IMR-90 (cell line): ENCODE measurements around the gene ELFN2. TPM values are rescaled to one million over a fixed set of nuclear protein-coding genes. Genes with fewer than 3 reads are reported as not detected.

Source experiments
- ATAC-seq: fragments of 200-7000 bp; cut with Tn5 transposase; 2 replicates; pipeline ENCODE4 v1.9.1; 2020; ENCODE audit warnings: low read depth, mild to moderate bottlenecking, moderate library complexity
- BruUV-seq: library from RNA; stranded (reverse); fragments of 400-500 nt; replicated peaks from 2 replicates; lab custom pipeline; 2021; lab: Mats Ljungman, UMichigan
- CTCF ChIA-PET: fragments of 300-600 bp; formaldehyde crosslinking; extraction: SDS; loops from one replicate; lab custom pipeline; 2021; ENCODE audit warnings: antibody characterized with exemption; lab: Yijun Ruan, JAX
- POLR2A ChIA-PET: fragments of 300-600 bp; sonication (Branson Sonifier 250); formaldehyde crosslinking; loops from one replicate; lab custom pipeline; 2022; ENCODE audit warnings: antibody characterized with exemption; ENCODE audit not compliant: unreplicated experiment; lab: Charles Lee
- DNase-seq: peaks from one replicate; pipeline ENCODE4 v3.0.0; 2013
- H2AFZ ChIP-seq: replicated peaks from 2 replicates; pipeline ENCODE3; 2013; ENCODE audit warnings: low read length, mild to moderate bottlenecking; ENCODE audit not compliant: poor library complexity
- H2AK5ac ChIP-seq: 2 replicates; pipeline ENCODE4 v1.6.1; 2013; ENCODE audit warnings: low read depth, low read length, inconsistent platforms
- H2AK9ac ChIP-seq: replicated peaks from 2 replicates; pipeline ENCODE3; 2013; ENCODE audit warnings: mild to moderate bottlenecking, low read depth, low read length, moderate library complexity; ENCODE audit not compliant: poor library complexity
- H2BK120ac ChIP-seq: 2 replicates; pipeline ENCODE4 v1.6.1; 2013; ENCODE audit warnings: low read depth, low read length, inconsistent platforms
- H2BK15ac ChIP-seq: 3 replicates; pipeline ENCODE4 v1.6.1; 2013; ENCODE audit warnings: low read depth, low read length, inconsistent platforms
- H2BK20ac ChIP-seq: 2 replicates; pipeline ENCODE4 v1.6.1; 2013; ENCODE audit warnings: low read depth, mild to moderate bottlenecking, inconsistent platforms, low read length, moderate library complexity
- H2BK5ac ChIP-seq: 2 replicates; pipeline ENCODE4 v1.6.1; 2013; ENCODE audit warnings: mild to moderate bottlenecking, low read depth, low read length, inconsistent platforms; ENCODE audit not compliant: poor library complexity, severe bottlenecking
- H3K14ac ChIP-seq: replicated peaks from 2 replicates; pipeline ENCODE4 v1.6.1; 2013; ENCODE audit warnings: low read depth, low read length, inconsistent platforms
- H3K18ac ChIP-seq: 2 replicates; pipeline ENCODE4 v1.6.1; 2013; ENCODE audit warnings: low read depth, low read length, control low read depth
- H3K23ac ChIP-seq: 2 replicates; pipeline ENCODE4 v1.6.1; 2013; ENCODE audit warnings: low read depth, low read length, inconsistent platforms
- H3K27ac ChIP-seq: 2 replicates; pipeline ENCODE4 v1.5.1; 2013; ENCODE audit warnings: mild to moderate bottlenecking, control low read depth, low read length; ENCODE audit not compliant: insufficient read depth
- H3K27me3 ChIP-seq: 2 replicates; pipeline ENCODE4 v1.6.1; 2013; ENCODE audit warnings: low read length; ENCODE audit not compliant: control insufficient read depth, insufficient read depth
- H3K36me3 ChIP-seq: 2 replicates; pipeline ENCODE4 v1.6.1; 2013; ENCODE audit warnings: low read length, mixed read lengths; ENCODE audit not compliant: control insufficient read depth, insufficient read depth
- H3K4ac ChIP-seq: 2 replicates; pipeline ENCODE4 v1.6.1; 2013; ENCODE audit warnings: low read depth, low read length, inconsistent platforms
- H3K4me1 ChIP-seq: 2 replicates; pipeline ENCODE4 v1.6.1; 2013; ENCODE audit warnings: low read length, mixed read lengths; ENCODE audit not compliant: control insufficient read depth, insufficient read depth
- H3K4me2 ChIP-seq: 2 replicates; pipeline ENCODE4 v1.6.1; 2013; ENCODE audit warnings: low read depth, mild to moderate bottlenecking, control low read depth, low read length, moderate library complexity
- H3K4me3 ChIP-seq: 2 replicates; pipeline ENCODE4 v1.5.1; 2013; ENCODE audit warnings: low read depth, mild to moderate bottlenecking, control low read depth, low read length, moderate library complexity; ENCODE audit not compliant: insufficient read depth
- H3K56ac ChIP-seq: 2 replicates; pipeline ENCODE4 v1.6.1; 2013; ENCODE audit warnings: low read length, inconsistent platforms; ENCODE audit not compliant: insufficient read depth; ENCODE audit errors: extremely low read depth
- H3K79me1 ChIP-seq, 2 experiments: 2 replicates each; pipeline ENCODE4 v1.6.1; 2013; ENCODE audit warnings: low read length in 2 of 2, inconsistent platforms in 1 of 2, low read depth in 1 of 2
- H3K9ac ChIP-seq: 2 replicates; pipeline ENCODE4 v1.6.1; 2013; ENCODE audit warnings: low read depth, low read length, control low read depth
- H3K9me1 ChIP-seq: 2 replicates; pipeline ENCODE4 v1.6.1; 2013; ENCODE audit warnings: low read length, inconsistent platforms; ENCODE audit not compliant: insufficient read depth
- H3K9me3 ChIP-seq: 2 replicates; pipeline ENCODE4 v1.6.1; 2013; ENCODE audit warnings: low read length; ENCODE audit not compliant: control insufficient read depth, insufficient read depth
- H4K20me1 ChIP-seq: 2 replicates; pipeline ENCODE4 v1.6.1; 2013; ENCODE audit warnings: low read length, inconsistent platforms; ENCODE audit not compliant: insufficient read depth
- H4K5ac ChIP-seq: 2 replicates; pipeline ENCODE4 v1.6.1; 2013; ENCODE audit warnings: mild to moderate bottlenecking, low read depth, low read length, control low read depth
- H4K8ac ChIP-seq, 2 experiments: 2 replicates each; pipeline ENCODE4 v1.6.1; 2013; ENCODE audit warnings: low read depth in 2 of 2, low read length in 2 of 2, control low read depth in 1 of 2, inconsistent platforms in 1 of 2
- H4K91ac ChIP-seq: 2 replicates; pipeline ENCODE4 v1.6.1; 2013; ENCODE audit warnings: low read depth, low read length, inconsistent platforms; ENCODE audit not compliant: insufficient read depth
- BHLHE40 ChIP-seq: fragments of 150-350 bp; IDR thresholded peaks from 2 replicates; pipeline ENCODE4 v1.6.1; 2016; ENCODE audit warnings: mild to moderate bottlenecking, low read depth, low read length
- CEBPB ChIP-seq: IDR thresholded peaks from 2 replicates; pipeline ENCODE4 v1.6.1; 2012; ENCODE audit warnings: low read depth, low read length, improper control_type of control experiment
- CHD1 ChIP-seq: IDR thresholded peaks from 2 replicates; pipeline ENCODE4 v1.6.1; 2012; ENCODE audit warnings: low read depth, low read length, improper control_type of control experiment
- FOS ChIP-seq: fragments of 150-350 bp; IDR thresholded peaks from 2 replicates; pipeline ENCODE4 v1.6.1; 2016; ENCODE audit warnings: low read depth, low read length
- MAZ ChIP-seq: IDR thresholded peaks from 2 replicates; pipeline ENCODE4 v1.6.1; 2012; ENCODE audit warnings: low read depth, mild to moderate bottlenecking, low read length, improper control_type of control experiment, moderate library complexity, borderline replicate concordance
- RFX5 ChIP-seq: IDR thresholded peaks from 2 replicates; pipeline ENCODE4 v1.8.0; 2012; ENCODE audit warnings: low read depth, mild to moderate bottlenecking, low read length, moderate library complexity
- SMC3 ChIP-seq: fragments of 150-350 bp; IDR thresholded peaks from 2 replicates; pipeline ENCODE4 v1.6.1; 2016; ENCODE audit warnings: low read depth, mild to moderate bottlenecking, antibody characterized with exemption, low read length, moderate library complexity
- WGBS, 2 experiments: methylation state at CpG; one replicate each; pipeline versions ENCODE4 v1.1.5 to v1.1.7; 2013; ENCODE audit warnings: missing lambda C conversion rate in 2 of 2; ENCODE audit not compliant: insufficient read length in 1 of 2; ENCODE audit errors: extremely low coverage in 2 of 2; 5-methylcytosine and 5-hydroxymethylcytosine counted together
- dilution Hi-C: fragments of 300-500 bp; cut with HindIII; formaldehyde crosslinking; loops from one replicate; pipeline ENCODE4 v1.14.3; 2018; ENCODE audit warnings: low sequenced_read_pairs; ENCODE audit not compliant: unreplicated experiment
- in situ Hi-C: fragments of 300-500 bp; cut with MboI; formaldehyde crosslinking; loops from 3 replicates; pipeline ENCODE4 v1.14.3; 2019; ENCODE audit warnings: low sequenced_read_pairs, inconsistent platforms, mixed read lengths
- intact Hi-C: fragments of 100-400 bp; cut with micrococcal nuclease; formaldehyde crosslinking; loops from 2 replicates; pipeline ENCODE4 v1.10.0; 2022
- polyA plus RNA-seq, 3 experiments: library from polyadenylated mRNA; depleted of rRNA; stranded (reverse); fragments of >200 nt; gene quantifications; 2 replicates each; pipeline ENCODE4 v1.2.3, GENCODE V29; 2012; ENCODE audit warnings: low replicate concordance in 1 of 3
- total RNA-seq: library from RNA; depleted of rRNA; stranded (reverse); fragments of >200 nt; gene quantifications from 2 replicates; pipeline ENCODE4 v1.2.3, GENCODE V29; 2012
- TF ChIP-seq, protein P1 (sequence below): fragments of 150-350 bp; IDR thresholded peaks from 2 replicates; pipeline ENCODE4 v1.6.1; 2016; ENCODE audit warnings: low read depth, mild to moderate bottlenecking, low read length, moderate library complexity, borderline replicate concordance
- TF ChIP-seq, protein P2 (sequence below): conservative IDR thresholded peaks from 2 replicates; pipeline ENCODE4 v1.5.1; 2012; ENCODE audit warnings: mild to moderate bottlenecking, low read depth, low read length, improper control_type of control experiment
- TF ChIP-seq, protein P3 (sequence below): fragments of 150-350 bp; IDR thresholded peaks from 2 replicates; pipeline ENCODE4 v1.6.1; 2017; ENCODE audit warnings: mild to moderate bottlenecking, antibody characterized with exemption, low read length, low read depth

Gene ELFN2
- total and polyA plus RNA-seq, 2 of the 4 experiments (the other 2 are of a cell fraction), result 0.72 to 5.0 TPM

DNA sequence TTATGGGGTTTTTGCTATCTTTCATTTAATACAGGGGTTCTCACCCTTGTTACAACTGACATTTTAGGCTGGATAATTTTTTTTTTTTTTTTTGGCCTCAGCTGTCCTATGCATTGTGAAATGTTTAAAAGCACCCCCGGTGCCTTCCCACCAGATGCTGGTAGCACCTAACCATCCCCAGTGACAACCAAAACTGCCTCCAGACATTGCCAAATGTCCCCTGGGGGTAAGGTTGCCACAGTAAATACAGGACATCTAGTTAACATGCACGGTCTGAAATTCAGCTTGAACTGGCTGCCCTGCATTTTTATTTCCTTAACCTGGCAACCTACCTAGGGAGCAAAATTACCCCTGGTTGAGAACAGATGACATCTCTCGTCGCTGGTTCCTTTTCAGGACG lies 72.6 kb downstream of the ELFN2 start:
- intact Hi-C loops (no loop called here), dilution Hi-C loops (no loop called here), in situ Hi-C loops (no loop called here)
- WGBS, 2 experiments, result 81% methylated on average over 2 of the region's 5 CpGs; no CpG with 5 or more reads in 1 of the 2 experiments
- no peaks in the 10 kb centered on the region for H3K79me1 ChIP-seq
- no peak overlapping the region for H2BK120ac ChIP-seq
- H3K18ac ChIP-seq, result no peak overlapping the region
- no peak overlapping the region for H2BK15ac ChIP-seq
- ATAC-seq (no peak), DNase-seq (no peak)
- no peak overlapping the region for H3K4me3 ChIP-seq
- POLR2A ChIA-PET, result no interaction called here
- H3K9ac ChIP-seq, result no peak overlapping the region
- no peak overlapping the region; the same call in 1 of the 2 replicates for H3K4ac ChIP-seq
- peaks cover 13% of the 10 kb centered on the region for H3K27me3 ChIP-seq
- H2AK5ac ChIP-seq, result no peak overlapping the region
- H2AFZ ChIP-seq, result peak overlapping the region; percentile 37
- H3K14ac ChIP-seq, result no peak overlapping the region
- H3K27ac ChIP-seq, result no peak overlapping the region
- no peaks in the 10 kb centered on the region for H4K20me1 ChIP-seq
- H3K9me3 ChIP-seq, result no peaks in the 10 kb centered on the region
- H2AK9ac ChIP-seq, result no peak overlapping the region
- no peaks in the 10 kb centered on the region for H3K9me1 ChIP-seq
- H3K56ac ChIP-seq, result no peak overlapping the region
- no peak overlapping the region for H2BK5ac ChIP-seq
- no peak overlapping the region for H4K91ac ChIP-seq
- no peak overlapping the region for H4K5ac ChIP-seq
- no peak overlapping the region for H3K4me2 ChIP-seq
- no peaks in the 10 kb centered on the region for H3K4me1 ChIP-seq
- H3K23ac ChIP-seq, result no peak overlapping the region
- no TSS peak for BruUV-seq
- TF ChIP-seq RFX5, result no peak
- TF ChIP-seq SMC3, result no peak
- no peak for TF ChIP-seq CHD1
- TF ChIP-seq FOS, result no peak
- TF ChIP-seq BHLHE40, result no peak
- TF ChIP-seq, protein P1, sequence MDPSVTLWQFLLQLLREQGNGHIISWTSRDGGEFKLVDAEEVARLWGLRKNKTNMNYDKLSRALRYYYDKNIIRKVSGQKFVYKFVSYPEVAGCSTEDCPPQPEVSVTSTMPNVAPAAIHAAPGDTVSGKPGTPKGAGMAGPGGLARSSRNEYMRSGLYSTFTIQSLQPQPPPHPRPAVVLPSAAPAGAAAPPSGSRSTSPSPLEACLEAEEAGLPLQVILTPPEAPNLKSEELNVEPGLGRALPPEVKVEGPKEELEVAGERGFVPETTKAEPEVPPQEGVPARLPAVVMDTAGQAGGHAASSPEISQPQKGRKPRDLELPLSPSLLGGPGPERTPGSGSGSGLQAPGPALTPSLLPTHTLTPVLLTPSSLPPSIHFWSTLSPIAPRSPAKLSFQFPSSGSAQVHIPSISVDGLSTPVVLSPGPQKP, result no peak
- TF ChIP-seq CEBPB, result no peak
- TF ChIP-seq MAZ, result no peak
- TF ChIP-seq, protein P2, sequence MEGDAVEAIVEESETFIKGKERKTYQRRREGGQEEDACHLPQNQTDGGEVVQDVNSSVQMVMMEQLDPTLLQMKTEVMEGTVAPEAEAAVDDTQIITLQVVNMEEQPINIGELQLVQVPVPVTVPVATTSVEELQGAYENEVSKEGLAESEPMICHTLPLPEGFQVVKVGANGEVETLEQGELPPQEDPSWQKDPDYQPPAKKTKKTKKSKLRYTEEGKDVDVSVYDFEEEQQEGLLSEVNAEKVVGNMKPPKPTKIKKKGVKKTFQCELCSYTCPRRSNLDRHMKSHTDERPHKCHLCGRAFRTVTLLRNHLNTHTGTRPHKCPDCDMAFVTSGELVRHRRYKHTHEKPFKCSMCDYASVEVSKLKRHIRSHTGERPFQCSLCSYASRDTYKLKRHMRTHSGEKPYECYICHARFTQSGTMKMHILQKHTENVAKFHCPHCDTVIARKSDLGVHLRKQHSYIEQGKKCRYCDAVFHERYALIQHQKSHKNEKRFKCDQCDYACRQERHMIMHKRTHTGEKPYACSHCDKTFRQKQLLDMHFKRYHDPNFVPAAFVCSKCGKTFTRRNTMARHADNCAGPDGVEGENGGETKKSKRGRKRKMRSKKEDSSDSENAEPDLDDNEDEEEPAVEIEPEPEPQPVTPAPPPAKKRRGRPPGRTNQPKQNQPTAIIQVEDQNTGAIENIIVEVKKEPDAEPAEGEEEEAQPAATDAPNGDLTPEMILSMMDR, result no peak
- TF ChIP-seq, protein P3, sequence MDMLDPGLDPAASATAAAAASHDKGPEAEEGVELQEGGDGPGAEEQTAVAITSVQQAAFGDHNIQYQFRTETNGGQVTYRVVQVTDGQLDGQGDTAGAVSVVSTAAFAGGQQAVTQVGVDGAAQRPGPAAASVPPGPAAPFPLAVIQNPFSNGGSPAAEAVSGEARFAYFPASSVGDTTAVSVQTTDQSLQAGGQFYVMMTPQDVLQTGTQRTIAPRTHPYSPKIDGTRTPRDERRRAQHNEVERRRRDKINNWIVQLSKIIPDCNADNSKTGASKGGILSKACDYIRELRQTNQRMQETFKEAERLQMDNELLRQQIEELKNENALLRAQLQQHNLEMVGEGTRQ, result no peak
- CTCF ChIA-PET, result no interaction called here
- H2BK20ac ChIP-seq, result no peak overlapping the region
- no peak overlapping the region for H4K8ac ChIP-seq
- no peaks in the 10 kb centered on the region for H3K36me3 ChIP-seq
